GM18519 (cell line): ENCODE data around the gene PCLO.
"Not testable (repeated sequence)": the region's sequence is repeated elsewhere in the genome, so short reads cannot be mapped to it uniquely, and the experiment has no call there.

Experiments used
- ATAC-seq: cut with Tn5 transposase; IDR thresholded peaks from one replicate; pipeline ENCODE4 v1.9.1; 2021; ENCODE audit warnings: mild to moderate bottlenecking, moderate library complexity; ENCODE audit not compliant: unreplicated experiment, low FRiP score

PCLO gene

GRCh38 chr7:83143107-83143506, 19.6 kb downstream of the PCLO start:
- no peak for ATAC-seq

DNA sequence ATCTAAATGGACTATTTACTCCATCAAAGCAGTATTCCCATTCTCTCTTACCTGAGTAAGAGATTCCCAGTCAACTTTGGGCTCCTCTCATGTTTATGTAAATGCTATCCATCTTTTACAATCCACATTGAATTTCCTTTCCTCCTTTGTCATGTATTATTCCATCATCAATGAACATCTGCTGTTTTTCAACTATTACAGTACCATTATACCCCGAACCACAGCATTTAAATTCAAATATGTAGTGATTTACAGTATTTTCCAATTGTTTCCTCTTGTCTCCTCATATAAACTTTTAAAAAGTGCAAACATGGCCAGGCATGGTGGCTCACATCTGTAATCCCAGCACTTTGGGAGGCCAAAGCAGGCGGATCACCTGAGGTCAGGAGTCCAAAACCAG, 20.3 kb downstream of the PCLO start:
- ATAC-seq = no peak

DNA sequence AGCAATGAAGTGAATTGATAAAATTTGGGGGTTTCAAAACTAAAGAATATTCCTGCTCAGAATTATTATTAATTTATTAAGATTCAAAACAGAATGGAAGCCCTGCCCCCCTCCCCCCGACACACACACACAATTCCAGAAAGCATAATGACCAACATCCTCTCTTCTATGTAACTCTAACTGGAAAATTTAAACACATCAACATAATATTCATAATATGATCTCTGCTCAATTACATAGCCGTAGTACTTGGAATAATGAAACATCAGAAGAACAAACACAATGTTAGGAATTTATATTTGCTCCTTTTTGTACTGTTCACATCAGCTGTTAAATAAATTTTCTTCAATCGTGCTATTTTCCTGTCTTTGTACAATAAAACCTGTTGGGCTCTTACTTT, 20.8 kb downstream of the PCLO start:
- ATAC-seq = no peak

DNA sequence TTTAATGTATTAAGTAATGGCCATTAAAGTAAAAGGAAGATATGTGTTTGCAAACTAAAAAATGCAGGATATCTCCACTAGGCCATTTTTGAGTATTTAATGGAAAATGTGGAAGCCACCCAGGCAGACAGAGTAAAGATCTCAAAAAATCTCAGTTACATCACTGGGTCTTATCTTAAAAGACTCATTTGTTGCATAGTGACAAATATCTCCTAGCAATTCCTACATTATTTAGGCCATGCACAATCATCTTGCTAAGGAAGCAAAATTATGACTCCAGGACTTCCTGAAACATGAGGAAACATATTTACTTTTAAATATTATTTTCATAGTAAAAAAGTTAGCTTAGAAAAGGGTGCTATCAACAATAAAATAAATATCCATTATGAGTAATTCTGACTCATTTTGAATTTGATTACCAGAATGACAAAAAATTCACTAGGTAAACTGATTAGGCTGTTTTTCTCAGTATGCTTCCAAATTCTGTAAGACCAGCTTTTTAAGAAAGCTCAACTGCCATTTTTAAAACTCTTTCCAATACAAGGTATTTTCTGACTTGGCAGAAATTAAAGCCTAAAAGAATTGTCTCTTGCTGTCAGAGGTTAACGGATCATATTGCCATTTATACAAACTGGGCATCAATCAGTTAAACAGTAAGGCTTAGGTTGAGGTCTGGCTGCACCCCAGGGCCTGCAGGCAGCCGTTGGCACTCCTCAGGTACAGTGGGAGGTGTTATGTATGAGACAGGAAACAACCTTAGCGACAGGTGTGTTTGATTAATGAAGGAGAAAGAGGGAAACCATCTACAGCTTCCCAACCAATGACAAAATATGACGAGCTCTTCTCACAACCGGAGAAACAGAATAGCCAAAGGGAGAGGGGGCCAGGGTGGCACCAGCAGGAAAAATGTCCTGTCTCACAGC, 31.8 kb downstream of the PCLO start:
- no peak for ATAC-seq

GRCh38 chr7:83130191-83130590, 32.5 kb downstream of the PCLO start:
- ATAC-seq = no peak

DNA sequence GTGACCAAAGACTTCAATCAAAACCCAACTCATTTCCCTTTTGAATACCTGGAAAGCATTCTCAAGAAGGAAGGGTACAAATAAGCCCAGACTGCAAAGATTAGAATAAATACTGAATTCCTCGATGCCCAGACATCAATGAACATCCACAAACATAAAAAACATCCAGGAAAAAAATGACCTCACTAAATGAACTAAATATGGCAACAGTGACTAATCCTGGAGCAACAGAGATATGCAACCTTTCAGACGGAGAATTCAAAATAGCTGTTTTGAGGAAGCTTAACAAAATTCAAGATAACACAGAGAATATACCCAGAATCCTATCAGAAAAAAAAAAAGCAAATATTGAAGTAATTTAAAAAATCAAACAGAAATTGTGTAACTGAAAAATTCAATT, 43.2 kb downstream of the PCLO start:
- no peak for ATAC-seq

- ATAC-seq = no peak
Measured at GRCh38 chr7:83119026-83119382, 43.7 kb downstream of the PCLO start.

GRCh38 chr7:83118347-83119025, 44.2 kb downstream of the PCLO start:
- no peak for ATAC-seq

- ATAC-seq = no peak
Measured at GRCh38 chr7:83117466-83117865, 45.2 kb downstream of the PCLO start.

DNA sequence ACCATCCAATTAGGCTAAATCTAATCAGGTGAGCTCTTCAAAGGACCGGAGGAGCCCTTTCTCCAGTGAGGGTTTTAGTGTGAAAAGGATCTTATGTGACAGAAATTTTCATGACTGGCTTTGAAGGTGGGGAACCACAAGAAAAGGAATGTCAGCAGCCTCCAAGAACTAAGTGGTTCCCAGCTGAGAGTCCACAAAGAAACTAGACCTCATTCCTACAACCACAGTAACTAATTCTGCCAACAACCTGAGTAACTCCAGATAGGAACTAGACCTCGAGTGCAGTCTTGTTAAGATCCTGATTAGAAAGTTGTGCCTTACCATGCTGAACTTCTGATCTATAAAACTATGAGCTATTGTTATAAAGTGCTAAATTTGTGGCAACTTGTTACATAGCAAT, 51.3 kb downstream of the PCLO start:
- no peak for ATAC-seq

- ATAC-seq = no peak
Measured at GRCh38 chr7:83109352-83109751, 53.3 kb downstream of the PCLO start.

- ATAC-seq = no peak
Measured at GRCh38 chr7:83105948-83106347, 56.7 kb downstream of the PCLO start.

DNA sequence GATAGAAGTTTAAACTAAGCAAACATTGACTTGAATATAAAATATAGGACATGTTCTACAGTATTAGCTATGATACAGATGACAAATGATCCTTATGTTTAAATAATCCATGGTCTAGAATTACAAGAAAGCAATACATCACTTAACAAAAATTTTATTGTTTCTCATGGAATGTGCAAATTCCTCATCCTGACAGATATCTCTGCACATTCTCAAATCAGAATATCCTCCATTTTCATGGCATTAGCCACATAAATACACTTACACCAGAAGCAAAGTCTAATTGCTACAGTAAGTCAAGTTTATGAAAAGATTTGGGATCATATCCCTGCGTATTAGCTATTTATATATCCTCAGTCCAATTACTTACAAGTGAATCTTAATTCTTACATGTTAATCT, 57.6 kb downstream of the PCLO start:
- no peak for ATAC-seq

GRCh38 chr7:83101530-83101929, 61.2 kb downstream of the PCLO start:
- ATAC-seq = no peak

DNA sequence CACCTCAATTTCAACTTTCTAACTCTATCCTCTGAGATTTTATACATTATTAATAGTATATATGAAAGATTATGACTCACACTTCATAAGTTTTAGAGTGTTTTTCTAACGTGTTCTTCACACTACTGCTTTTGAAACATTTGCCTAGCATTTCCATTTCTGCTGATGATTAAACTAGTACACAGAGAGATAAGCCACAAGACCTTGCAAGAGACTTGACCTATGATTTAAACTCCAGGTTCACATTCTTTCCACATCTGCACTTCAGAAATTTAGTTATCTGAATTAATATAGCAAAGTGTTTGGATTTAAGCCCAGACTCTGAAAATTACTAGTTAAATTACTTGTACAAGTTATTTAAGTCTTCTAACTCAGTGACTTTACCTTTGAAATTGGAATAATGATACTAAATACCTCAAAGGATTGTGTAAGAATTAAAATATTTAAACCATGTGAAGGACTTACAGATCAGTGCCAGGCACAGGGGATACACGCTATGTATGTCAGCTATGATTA, 66.6 kb downstream of the PCLO start:
- no peak for ATAC-seq

DNA sequence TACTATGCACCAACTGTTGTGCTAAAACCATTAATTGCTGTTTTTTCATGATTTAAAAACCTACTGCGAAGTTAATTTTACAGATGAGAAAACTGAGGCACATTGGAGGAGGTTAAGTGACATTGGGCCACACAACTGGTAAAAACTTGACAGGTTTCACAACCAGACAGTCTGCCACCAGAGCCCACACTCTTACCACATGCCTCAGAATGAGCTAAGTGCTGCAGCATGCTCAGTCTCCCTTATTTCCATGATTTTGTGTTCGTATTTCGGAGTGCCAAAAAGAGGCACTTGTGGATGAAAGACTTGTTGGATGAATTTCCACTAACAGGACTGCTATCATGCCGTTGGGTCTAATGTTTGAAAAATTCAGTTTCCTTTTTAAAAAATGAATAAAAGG, 77.4 kb downstream of the PCLO start:
- no peak for ATAC-seq

DNA sequence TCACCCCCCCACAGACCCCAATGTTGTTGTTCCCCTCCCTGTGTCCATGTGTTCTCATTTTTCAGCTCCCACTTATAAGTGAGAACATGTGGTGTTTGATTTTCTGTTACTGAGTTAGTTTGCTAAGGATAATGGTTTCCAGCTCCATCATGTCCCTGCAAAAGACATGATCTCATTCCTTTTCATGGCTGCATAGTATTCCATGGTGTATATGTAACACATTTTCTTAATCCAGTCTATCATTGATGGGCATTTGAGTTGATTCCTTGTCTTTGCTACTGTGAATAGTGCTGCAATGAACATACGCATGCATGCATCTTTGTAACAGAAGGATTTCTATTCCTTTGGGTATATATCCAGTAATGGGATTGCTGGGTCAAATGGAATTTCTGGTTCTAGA, 82.8 kb downstream of the PCLO start:
- ATAC-seq = not testable (repeated sequence)

DNA sequence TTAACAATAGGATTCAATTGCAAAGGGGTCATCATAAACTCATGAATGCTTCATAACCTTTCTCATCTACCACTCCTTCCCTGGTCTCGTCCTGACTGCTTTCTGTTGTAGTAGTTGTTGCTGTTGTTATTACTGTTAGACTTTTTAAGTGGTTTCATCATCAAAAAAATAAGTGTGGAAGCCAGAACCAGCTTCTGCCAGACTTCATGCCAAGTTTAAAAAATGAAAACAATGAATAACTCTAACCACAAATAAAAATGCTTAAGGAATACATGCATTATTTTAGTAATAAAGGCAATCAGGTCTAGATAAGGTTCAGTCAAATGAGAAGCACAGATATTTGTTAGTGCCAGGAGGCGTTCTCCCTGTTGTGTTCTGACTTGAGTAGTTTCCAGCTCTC, 85.4 kb downstream of the PCLO start:
- no peak for ATAC-seq

DNA sequence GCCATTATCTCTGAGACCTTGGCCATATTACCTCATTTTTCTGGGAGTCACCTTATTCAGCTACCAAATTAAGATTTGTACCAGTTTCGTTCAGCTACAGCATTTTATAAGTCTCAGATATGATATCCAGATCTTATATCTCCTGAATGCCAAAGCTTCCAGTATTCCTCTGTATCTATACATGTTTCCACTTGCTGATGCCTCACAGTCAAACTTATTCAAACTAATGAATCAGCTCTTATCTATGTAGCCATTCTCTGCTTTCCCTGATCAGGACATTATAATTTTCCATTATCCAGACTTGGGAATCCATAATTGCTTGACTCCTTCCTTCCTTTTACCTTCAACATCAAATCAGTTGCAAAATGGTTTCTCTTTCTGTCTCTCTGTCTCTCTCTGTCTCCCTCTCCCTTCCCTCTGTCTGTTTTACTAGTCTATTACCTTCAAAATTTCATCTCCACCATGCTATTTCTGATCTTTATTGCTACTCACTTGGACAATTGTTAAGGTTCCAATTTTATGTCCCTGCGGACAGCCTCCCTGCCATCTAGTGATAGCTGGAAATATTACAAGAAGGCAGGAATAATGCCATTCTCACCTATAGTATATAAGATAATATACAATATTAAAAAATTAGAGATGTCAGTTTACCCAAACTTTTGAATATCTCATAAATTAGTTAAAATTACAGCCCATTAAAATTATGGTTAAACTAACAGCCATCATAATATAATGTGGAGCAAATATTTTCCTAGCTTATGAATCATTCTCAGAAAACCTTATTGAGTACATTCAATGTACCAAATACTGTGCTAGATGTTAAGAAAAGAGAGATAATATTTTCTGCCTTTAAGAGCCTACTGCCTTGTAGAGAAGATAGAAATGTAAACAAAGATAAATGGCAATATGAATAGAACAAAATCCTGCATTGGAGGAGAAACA, 89.8 kb downstream of the PCLO start:
- ATAC-seq = no peak

DNA sequence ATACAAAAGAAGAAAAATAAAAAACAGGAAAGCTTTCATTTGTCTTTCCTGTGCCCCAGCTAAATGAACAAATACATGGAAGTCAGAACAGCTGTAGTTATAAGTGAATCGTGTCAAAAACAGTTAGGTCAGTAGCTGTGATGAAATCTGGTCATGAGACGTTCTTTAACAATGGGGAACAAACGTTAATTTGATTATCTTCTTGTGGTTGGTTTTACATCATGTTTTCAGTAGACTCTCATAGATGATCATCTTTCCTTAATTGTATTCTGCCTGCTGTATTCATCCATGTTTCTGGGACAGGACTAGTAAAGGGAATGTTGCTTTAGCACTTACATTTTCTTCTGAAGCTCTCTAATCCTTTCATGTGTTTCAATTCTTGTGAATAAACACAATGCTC, 97.0 kb downstream of the PCLO start:
- no peak for ATAC-seq

- no peak for ATAC-seq
Measured at GRCh38 chr7:83060218-83060617, 102.5 kb downstream of the PCLO start.
